ENCODE results near the gene SLX4IP. TPM values are rescaled to one million over a fixed set of nuclear protein-coding genes. Genes with fewer than 3 reads are reported as not detected.

Gene SLX4IP
- total RNA-seq, 1 donor: 4.0 TPM

- Histone ChIP-seq H3K4me3 (ENCODE audit: insufficient read depth, low read length) (no peak overlapping the region), H3K27me3 (ENCODE audit: insufficient read depth, low read length) (no peaks in the 10 kb centered on the region), H3K27ac (ENCODE audit: low read depth, low read length) (no peak overlapping the region), H2AFZ (ENCODE audit: low read length) (no peak overlapping the region), H4K20me1 (ENCODE audit: insufficient read depth, low read length) (peaks cover 15% of the 10 kb centered on the region), H3K4me2 (ENCODE audit: insufficient read depth, low read length) (no peak overlapping the region), H3K9me3 (ENCODE audit: low read depth, low read length) (no peaks in the 10 kb centered on the region), H3K4me1 (ENCODE audit: insufficient read depth, low read length) (peaks cover 43% of the 10 kb centered on the region), H3K36me3 (ENCODE audit: insufficient read depth, low read length) (peaks cover 72% of the 10 kb centered on the region), H3K79me2 (ENCODE audit: insufficient read depth, low read length) (peaks cover 93% of the 10 kb centered on the region)
- TF ChIP-seq, protein P1, sequence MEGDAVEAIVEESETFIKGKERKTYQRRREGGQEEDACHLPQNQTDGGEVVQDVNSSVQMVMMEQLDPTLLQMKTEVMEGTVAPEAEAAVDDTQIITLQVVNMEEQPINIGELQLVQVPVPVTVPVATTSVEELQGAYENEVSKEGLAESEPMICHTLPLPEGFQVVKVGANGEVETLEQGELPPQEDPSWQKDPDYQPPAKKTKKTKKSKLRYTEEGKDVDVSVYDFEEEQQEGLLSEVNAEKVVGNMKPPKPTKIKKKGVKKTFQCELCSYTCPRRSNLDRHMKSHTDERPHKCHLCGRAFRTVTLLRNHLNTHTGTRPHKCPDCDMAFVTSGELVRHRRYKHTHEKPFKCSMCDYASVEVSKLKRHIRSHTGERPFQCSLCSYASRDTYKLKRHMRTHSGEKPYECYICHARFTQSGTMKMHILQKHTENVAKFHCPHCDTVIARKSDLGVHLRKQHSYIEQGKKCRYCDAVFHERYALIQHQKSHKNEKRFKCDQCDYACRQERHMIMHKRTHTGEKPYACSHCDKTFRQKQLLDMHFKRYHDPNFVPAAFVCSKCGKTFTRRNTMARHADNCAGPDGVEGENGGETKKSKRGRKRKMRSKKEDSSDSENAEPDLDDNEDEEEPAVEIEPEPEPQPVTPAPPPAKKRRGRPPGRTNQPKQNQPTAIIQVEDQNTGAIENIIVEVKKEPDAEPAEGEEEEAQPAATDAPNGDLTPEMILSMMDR (IDR thresholded peaks at IDR 0.05; ENCODE audit: extremely low read depth, low read depth, low read length): no peak
- no peak for DNase-seq (ENCODE audit: insufficient read length, low spot score, missing footprints)
Observed at GRCh38 chr20:10663756-10664155, 228.7 kb downstream of the SLX4IP start.

DNA sequence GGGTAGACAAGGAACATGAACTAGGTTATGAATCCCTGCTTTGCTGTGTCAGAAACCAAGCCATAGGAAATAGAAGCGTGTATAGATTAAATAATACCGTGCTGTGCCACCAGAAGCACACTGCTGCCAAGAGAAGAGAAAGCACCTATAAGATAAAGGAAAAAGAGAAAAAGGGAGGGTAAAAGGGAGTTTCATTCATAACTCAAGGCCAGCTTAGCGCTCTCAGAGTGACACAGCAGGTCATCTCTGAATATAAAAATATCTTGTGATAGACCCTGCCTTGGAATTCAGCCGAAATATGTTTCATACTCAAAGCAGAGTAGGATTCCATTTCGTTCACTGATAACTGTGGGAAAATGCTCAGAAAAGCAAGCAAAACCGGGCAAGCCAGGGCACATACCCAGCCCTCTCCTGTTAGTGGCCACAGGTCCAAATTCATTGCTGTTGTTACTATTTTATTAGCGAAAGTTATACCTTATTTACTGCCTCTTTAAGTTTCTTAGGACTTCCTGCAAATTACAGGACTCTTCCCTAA lies 230.0 kb downstream of the SLX4IP start:
- H3K4me1 ChIP-seq (ENCODE audit: insufficient read depth, low read length): peaks cover 43% of the 10 kb centered on the region
- peaks cover 65% of the 10 kb centered on the region for H3K36me3 ChIP-seq (ENCODE audit: insufficient read depth, low read length)
- no peaks in the 10 kb centered on the region for H3K9me3 ChIP-seq (ENCODE audit: low read depth, low read length)
- H2AFZ ChIP-seq (ENCODE audit: low read length): no peak overlapping the region
- no peaks in the 10 kb centered on the region for H3K27me3 ChIP-seq (ENCODE audit: insufficient read depth, low read length)
- no peak overlapping the region for H3K4me3 ChIP-seq (ENCODE audit: insufficient read depth, low read length)
- no peak for DNase-seq (ENCODE audit: insufficient read length, low spot score, missing footprints)
- peaks cover 96% of the 10 kb centered on the region for H3K79me2 ChIP-seq (ENCODE audit: insufficient read depth, low read length)
- H3K4me2 ChIP-seq (ENCODE audit: insufficient read depth, low read length): peak overlapping the region; percentile 12
- TF ChIP-seq, protein P1 (IDR thresholded peaks at IDR 0.05; ENCODE audit: extremely low read depth, low read depth, low read length): no peak
- H4K20me1 ChIP-seq (ENCODE audit: insufficient read depth, low read length): peaks cover 12% of the 10 kb centered on the region
- H3K27ac ChIP-seq (ENCODE audit: low read depth, low read length): peak overlapping the region; percentile 65

DNA sequence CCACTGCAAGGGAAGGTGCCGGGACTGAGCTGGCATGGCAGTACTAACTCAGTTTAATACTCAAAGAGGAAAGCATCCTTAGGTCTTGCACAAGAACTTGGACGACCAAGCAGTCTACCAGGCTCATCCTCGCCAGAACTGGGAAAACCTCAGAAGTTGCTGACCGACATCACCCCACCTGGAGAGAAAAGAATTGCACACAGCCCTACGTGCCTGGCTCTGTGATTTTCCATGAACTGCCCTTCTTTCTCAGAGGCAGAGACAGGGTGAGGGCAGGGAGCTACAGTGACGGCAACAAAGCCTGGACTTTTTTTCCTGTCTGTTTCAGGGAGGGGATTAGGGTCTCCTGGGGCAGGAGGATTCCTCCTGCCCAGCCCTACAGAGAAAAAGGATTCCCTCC lies 230.7 kb downstream of the SLX4IP start:
- no peak overlapping the region for H2AFZ ChIP-seq (ENCODE audit: low read length)
- peaks cover 58% of the 10 kb centered on the region for H3K36me3 ChIP-seq (ENCODE audit: insufficient read depth, low read length)
- H4K20me1 ChIP-seq (ENCODE audit: insufficient read depth, low read length): peaks cover 5% of the 10 kb centered on the region
- TF ChIP-seq, protein P1 (IDR thresholded peaks at IDR 0.05; ENCODE audit: extremely low read depth, low read depth, low read length): no peak
- peak overlapping the region; percentile 65 for H3K27ac ChIP-seq (ENCODE audit: low read depth, low read length)
- peak; percentile 56 for DNase-seq (ENCODE audit: insufficient read length, low spot score, missing footprints)
- H3K4me1 ChIP-seq (ENCODE audit: insufficient read depth, low read length): peaks cover 43% of the 10 kb centered on the region
- no peaks in the 10 kb centered on the region for H3K9me3 ChIP-seq (ENCODE audit: low read depth, low read length)
- H3K4me3 ChIP-seq (ENCODE audit: insufficient read depth, low read length): no peak overlapping the region
- H3K4me2 ChIP-seq (ENCODE audit: insufficient read depth, low read length): peak overlapping the region; percentile 12
- H3K79me2 ChIP-seq (ENCODE audit: insufficient read depth, low read length): peaks cover 97% of the 10 kb centered on the region
- no peaks in the 10 kb centered on the region for H3K27me3 ChIP-seq (ENCODE audit: insufficient read depth, low read length)

DNA sequence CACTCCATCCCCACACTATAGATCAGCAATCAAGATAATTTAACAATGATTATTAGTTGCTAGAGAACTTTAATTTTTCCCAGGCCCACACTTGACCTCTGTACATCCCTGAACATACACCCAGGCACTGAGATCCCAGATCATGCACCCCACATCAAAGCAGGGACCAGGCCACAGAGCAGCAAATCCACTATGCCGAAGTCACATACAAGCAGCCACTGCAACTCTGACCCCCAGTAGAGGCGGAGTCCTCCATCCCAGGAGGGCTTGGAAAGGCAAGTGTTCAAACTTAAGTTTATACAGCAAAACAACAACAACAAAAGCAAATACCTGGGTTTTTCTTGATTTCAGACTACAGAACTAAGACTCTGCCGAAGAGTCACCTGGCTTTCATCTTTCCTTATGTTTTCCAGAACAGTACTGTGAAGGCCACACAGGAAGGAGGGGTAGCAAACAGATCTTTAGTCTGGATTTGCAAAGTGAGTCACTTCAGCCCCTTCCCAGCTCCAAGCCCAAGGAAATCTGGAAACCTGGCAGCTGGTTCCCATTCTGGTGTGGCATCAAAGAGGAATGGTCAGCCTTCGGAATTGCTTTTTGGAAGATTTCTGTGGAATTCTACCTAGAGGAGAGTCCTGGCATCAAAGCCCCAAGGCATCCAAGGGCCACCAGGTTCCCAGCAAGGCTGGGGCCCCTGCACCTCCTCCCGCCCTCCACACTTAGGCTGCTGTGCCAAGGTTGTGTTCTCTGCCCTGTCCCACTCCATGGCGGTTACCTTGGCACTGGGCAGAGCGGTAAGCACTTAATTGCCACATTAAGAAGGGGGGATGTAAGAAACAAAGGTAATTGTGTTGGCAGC lies 231.3 kb downstream of the SLX4IP start:
- Histone ChIP-seq H3K4me2 (ENCODE audit: insufficient read depth, low read length) (no peak overlapping the region), H3K9me3 (ENCODE audit: low read depth, low read length) (no peaks in the 10 kb centered on the region), H2AFZ (ENCODE audit: low read length) (no peak overlapping the region), H3K36me3 (ENCODE audit: insufficient read depth, low read length) (peaks cover 53% of the 10 kb centered on the region), H3K4me1 (ENCODE audit: insufficient read depth, low read length) (peaks cover 45% of the 10 kb centered on the region), H3K79me2 (ENCODE audit: insufficient read depth, low read length) (peaks cover 97% of the 10 kb centered on the region), H3K27me3 (ENCODE audit: insufficient read depth, low read length) (no peaks in the 10 kb centered on the region), H3K4me3 (ENCODE audit: insufficient read depth, low read length) (no peak overlapping the region), H4K20me1 (ENCODE audit: insufficient read depth, low read length) (no peaks in the 10 kb centered on the region), H3K27ac (ENCODE audit: low read depth, low read length) (peak overlapping the region; percentile 65)
- TF ChIP-seq, protein P1 (IDR thresholded peaks at IDR 0.05; ENCODE audit: extremely low read depth, low read depth, low read length): no peak
- DNase-seq (ENCODE audit: insufficient read length, low spot score, missing footprints): no peak
